Spleen (tissue), 7 donors: Measurements from ENCODE around the gene DRG1.

ENCODE experiments used
- POLR2A ChIP-seq, 3 donors: fragments of 450-650 bp; IDR thresholded peaks; one replicate each; pipeline ENCODE4 v1.5.1; 2017; ENCODE audit warnings: antibody characterized with exemption in 3 of 3, mild to moderate bottlenecking in 1 of 3
- TF ChIP-seq, protein P1 (sequence below), 11 experiments: fragments of 200-600 bp in 7 of 11; fragments of 450-650 bp in 4 of 11; sonication (generic) in 4 of 11; IDR thresholded peaks in 8 of 11; conservative IDR thresholded peaks in 3 of 11; 1 replicate in 7 of 11; 2 replicates in 4 of 11; pipeline versions ENCODE4 v1.4.0 to v1.8.0; 2016 to 2021; ENCODE audit warnings: antibody characterized with exemption in 11 of 11, inconsistent platforms in 4 of 11, mild to moderate bottlenecking in 1 of 11
- donor health status: DM: no; HTN: no; CAD: no; lungs with moderate emphysema.
- donor health status: DM: no; HTN: no; CAD: no.
- donor health status: DM: no; HTN: no; CAD: no.

DNA sequence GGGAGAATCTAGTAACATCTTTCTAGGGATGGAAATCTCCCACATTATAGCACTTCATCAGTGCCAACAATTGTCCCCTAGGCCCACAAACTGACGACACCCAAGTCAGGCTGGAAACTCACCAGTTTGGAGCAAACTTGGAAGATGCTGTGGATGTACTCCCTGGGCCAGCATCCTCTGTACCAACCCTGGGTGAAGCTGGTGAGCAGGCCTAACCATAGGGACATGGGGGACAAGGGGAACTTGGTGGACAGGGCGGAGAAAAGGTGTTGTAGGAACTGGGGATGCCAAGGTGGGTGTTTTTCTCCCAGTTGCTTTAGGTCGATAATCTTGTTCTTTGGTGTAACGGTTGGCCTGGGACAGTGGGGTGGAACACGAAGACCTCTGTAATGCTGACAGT lies 42.2 kb downstream of the DRG1 start:
- TF ChIP-seq, protein P1, sequence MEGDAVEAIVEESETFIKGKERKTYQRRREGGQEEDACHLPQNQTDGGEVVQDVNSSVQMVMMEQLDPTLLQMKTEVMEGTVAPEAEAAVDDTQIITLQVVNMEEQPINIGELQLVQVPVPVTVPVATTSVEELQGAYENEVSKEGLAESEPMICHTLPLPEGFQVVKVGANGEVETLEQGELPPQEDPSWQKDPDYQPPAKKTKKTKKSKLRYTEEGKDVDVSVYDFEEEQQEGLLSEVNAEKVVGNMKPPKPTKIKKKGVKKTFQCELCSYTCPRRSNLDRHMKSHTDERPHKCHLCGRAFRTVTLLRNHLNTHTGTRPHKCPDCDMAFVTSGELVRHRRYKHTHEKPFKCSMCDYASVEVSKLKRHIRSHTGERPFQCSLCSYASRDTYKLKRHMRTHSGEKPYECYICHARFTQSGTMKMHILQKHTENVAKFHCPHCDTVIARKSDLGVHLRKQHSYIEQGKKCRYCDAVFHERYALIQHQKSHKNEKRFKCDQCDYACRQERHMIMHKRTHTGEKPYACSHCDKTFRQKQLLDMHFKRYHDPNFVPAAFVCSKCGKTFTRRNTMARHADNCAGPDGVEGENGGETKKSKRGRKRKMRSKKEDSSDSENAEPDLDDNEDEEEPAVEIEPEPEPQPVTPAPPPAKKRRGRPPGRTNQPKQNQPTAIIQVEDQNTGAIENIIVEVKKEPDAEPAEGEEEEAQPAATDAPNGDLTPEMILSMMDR (IDR thresholded peaks at IDR 0.05 in 8 of 11, conservative IDR thresholded peaks at IDR 0.05 in 3 of 11), result no peak
- no peak for TF ChIP-seq POLR2A (IDR thresholded peaks at IDR 0.05)
